Astrocyte of the cerebellum (primary cell): Measurements from ENCODE around the gene CAD.

ENCODE experiments used
- DNase-seq: peaks from one replicate; pipeline ENCODE4 v3.0.0-alpha.2; 2011; ENCODE audit warnings: low read depth
- H3K4me3 ChIP-seq: 2 replicates; pipeline ENCODE4 v1.5.1; 2011; ENCODE audit warnings: mild to moderate bottlenecking, low read depth, low read length, moderate library complexity
- in situ Hi-C: cut with HindIII; loops from 2 replicates; pipeline ENCODE4 v1.10.0; 2017; ENCODE audit warnings: low sequenced_read_pairs
- TF ChIP-seq, protein P1 (sequence below): IDR thresholded peaks from 2 replicates; pipeline ENCODE4 v1.5.1; 2012; ENCODE audit warnings: low read length, low read depth, moderate library complexity, mild to moderate bottlenecking; ENCODE audit errors: missing control alignments

Gene CAD

DNA sequence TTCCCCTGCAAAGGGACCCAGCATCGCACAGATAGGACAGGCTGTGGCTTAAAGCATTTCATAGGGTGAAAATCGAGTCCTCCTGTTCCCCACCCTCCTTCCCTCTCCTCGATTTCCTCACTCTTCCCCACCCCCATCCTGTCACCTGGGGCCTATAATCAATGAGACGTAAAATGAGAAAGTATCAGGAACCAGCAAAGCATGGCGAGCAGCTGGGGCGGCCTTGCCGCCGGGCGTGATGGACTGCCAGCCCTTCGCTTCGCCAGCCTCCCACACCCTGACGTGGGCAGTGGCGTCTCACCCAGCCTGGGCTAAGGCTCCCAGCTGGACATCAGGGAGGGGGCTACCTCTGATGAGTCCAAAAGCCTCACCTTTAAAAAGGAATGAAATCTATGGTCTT, 34.6 kb downstream of the CAD start:
- no peak for DNase-seq
- in situ Hi-C loops: no loop called here
- H3K4me3 ChIP-seq: no peak overlapping the region
- TF ChIP-seq, protein P1, sequence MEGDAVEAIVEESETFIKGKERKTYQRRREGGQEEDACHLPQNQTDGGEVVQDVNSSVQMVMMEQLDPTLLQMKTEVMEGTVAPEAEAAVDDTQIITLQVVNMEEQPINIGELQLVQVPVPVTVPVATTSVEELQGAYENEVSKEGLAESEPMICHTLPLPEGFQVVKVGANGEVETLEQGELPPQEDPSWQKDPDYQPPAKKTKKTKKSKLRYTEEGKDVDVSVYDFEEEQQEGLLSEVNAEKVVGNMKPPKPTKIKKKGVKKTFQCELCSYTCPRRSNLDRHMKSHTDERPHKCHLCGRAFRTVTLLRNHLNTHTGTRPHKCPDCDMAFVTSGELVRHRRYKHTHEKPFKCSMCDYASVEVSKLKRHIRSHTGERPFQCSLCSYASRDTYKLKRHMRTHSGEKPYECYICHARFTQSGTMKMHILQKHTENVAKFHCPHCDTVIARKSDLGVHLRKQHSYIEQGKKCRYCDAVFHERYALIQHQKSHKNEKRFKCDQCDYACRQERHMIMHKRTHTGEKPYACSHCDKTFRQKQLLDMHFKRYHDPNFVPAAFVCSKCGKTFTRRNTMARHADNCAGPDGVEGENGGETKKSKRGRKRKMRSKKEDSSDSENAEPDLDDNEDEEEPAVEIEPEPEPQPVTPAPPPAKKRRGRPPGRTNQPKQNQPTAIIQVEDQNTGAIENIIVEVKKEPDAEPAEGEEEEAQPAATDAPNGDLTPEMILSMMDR: no peak

DNA sequence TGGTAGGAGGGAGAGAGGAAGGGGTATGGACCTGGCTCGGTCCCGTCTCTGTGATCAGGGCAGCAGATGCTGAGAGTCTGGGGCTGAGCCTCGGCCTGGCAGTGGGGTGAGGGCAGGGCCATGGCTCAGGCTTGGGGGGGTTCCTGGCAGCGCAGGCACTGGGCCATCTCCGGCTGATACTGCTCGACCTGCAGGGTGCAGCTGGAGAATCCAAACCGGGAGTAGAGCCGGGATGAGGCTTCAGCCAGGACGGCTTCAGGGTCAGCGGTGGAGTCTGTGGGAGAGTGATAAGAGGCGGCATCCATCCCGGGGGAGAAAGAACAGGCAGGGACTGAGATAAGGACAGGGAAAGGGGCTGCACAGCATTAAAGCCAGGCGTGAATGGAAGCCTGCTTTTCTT, 38.0 kb downstream of the CAD start:
- no peak overlapping the region for H3K4me3 ChIP-seq
- DNase-seq: no peak
- TF ChIP-seq, protein P1: no peak
- in situ Hi-C loops: no loop called here

DNA sequence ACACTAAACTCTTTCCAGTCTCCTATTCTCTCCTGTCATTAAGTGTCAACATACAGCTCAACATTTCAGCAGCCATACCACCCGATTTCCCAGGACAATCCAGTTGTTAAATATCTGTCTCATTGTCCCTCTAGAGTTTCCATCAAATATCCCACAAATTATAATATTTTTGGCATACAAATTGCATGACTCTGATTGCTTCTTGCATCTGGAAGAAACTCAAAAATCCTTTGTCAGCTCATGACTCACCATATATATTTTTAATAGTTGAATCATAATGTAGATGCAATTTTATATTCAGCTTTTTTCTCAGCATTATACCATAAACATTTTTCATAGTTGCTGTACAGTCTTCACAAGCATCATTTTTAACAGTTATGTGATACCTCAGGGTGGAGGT, 38.5 kb downstream of the CAD start:
- TF ChIP-seq, protein P1: no peak
- H3K4me3 ChIP-seq: no peak overlapping the region
- in situ Hi-C loops: no loop called here

DNA sequence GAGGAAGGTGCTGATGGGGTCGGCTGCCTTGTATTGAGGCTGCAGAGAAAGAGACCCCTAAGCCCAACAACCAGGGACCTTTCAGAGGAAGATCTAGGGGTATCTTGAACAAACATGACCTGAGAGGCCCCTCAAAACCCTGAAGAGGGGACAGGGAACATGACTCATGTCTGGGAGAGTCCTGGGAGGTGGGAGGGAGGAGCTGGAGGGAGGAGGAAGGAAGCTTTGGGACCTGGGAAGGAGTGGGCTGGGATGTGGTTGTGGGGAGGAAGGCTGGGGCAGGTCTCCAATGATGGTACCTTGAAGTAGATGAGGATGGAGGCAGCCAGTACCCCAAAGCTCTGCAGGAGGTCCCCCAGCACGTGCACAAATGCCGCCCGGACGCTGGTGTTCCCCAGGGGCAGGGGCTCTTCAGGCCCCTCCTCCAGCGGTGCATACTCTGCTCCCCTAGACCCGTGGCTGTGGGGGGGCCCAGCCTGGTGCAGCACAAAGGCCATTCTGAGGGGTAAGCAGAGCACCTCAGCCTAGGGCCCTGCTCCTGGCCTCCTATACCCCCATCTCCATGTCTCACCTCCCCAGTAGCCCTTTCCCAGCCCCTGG, 39.8 kb downstream of the CAD start:
- in situ Hi-C loops: no loop called here
- DNase-seq: no peak
- TF ChIP-seq, protein P1: no peak
- H3K4me3 ChIP-seq: no peak overlapping the region

More for the DNA sequence above, 38.5 kb downstream of the CAD start:
- no peak for DNase-seq

DNA sequence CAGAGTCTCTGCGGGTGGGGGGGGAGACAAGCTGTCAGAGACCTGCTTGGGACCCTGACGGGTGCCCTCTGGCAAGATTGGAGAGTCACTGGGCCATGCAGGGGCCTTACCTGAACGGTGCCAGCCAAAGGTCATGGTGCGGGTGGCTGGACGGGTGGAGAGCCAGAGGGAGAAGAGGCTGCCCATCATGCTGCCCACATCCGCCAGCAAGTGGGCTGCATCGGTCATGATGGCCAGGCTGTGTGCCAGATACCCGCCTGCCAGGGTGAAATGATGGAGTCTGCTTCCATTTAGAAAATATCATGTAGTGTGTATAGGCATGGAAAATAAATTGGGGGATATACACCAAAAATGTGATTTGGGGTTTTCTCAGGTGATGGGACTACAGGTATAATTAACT, 40.9 kb downstream of the CAD start:
- in situ Hi-C loops: no loop called here
- no peak overlapping the region for H3K4me3 ChIP-seq
- TF ChIP-seq, protein P1: no peak
- DNase-seq: no peak

DNA sequence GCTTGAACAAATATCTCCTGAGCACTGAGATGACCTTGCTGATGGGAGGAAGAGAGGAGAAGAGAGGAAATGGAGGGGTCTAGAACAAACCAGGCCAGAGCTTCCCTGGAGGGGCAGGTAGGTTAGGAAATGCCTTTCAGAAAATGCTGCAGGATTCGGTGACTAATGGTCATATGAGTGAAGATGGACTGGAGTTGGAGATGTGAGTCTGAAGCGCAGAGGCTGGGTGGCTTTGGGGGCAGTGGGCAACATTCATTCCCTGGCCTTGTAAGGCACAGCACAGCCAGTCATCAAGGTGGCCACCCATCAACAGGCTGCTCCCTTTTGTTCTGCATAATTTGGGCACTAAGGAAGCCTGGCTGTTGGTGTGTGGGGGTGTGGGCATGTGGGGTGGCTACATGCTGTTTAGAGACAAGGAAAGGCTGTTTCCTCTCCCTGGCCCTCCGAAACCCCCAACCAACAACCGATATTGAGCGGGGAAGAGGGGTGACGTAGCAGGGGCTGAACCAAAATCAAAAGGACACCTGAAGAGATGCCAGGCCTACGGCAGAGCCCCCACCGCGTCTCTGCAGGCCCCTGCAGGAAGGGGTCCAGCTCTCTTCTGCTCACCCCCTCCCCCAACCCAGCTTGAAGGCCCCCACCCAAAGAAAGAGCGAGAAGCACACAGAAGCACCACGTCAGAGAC, 44.2 kb downstream of the CAD start:
- TF ChIP-seq, protein P1: no peak
- H3K4me3 ChIP-seq: no peak overlapping the region
- DNase-seq: no peak
- in situ Hi-C loops: no loop called here
